ENCODE data around the gene HYI.

- no peak for TF ChIP-seq CTCF (IDR thresholded peaks at IDR 0.05)
- no peak for TF ChIP-seq EP300 (IDR thresholded peaks at IDR 0.05)
- TF ChIP-seq POLR2A (IDR thresholded peaks at IDR 0.05), result peak in 2 of 4 donors; percentile 22 to 40
- TF ChIP-seq POLR2AphosphoS5 (IDR thresholded peaks at IDR 0.05), result peak; percentile 47 to 56
These were observed at the start of gene HYI for GRCh38 chr1:43453442-43454269.
